Activated T-cell treated with anti-CD3 and anti-CD28 coated beads, Interleukin-2, amount 50 U/mL, for 4 hours (primary cell): ENCODE data around the gene TWF1. TPM values are rescaled to one million over a fixed set of nuclear protein-coding genes. Genes with fewer than 3 reads are reported as not detected.

Experiments
- total RNA-seq, 3 donors: library from RNA; stranded (reverse); gene quantifications; one replicate each; pipeline ENCODE4 v1.2.1, GENCODE V29; 2021

TWF1 gene
- total RNA-seq, 3 donors from 2014 or later = 35.9 to 46.2 (median 40.7) TPM

Other genes with a start within 250 kb of the TWF1 start
- gene PUS7L, start 47.5 kb downstream of the TWF1 start, total RNA-seq = 10 to 100 TPM; 21.2 to 23.4 (median 22.4) TPM
- 10 to 100 TPM; 15.4 to 17.5 (median 16.7) TPM for gene IRAK4, start 47.4 kb downstream of the TWF1 start, total RNA-seq
- 1 to 10 TPM; 1.4 to 2.0 (median 1.4) TPM for gene TMEM117, start 29.8 kb upstream of the TWF1 start, total RNA-seq